ENCODE measurements around the gene ZNRF3.

ZNRF3 gene

GRCh38 chr22:29103121-29103520 is 219.7 kb downstream of the ZNRF3 start:
- DNase-seq: no peak

DNA sequence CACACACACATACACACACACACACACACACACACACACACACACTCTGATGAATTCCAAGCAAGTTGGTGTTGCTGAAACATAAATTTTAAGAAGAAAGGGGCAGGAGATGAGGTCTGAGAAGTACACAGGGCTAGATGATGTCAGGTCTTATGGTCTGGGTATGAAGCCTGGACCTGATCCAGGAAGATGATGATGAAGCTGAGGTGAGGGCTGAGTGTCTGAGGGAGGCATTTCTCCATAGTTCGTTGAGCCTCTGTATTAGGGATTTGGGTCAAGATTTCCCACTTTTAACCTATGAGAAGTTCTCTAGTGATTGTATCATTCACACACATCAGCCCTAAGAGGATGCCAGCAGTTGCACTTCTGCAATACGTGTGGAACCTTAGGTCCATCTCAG is 222.1 kb downstream of the ZNRF3 start:
- DNase-seq: no peak

- DNase-seq: no peak
These were observed 223.5 kb downstream of the ZNRF3 start for GRCh38 chr22:29106839-29107238.

Measured in stimulated activated CD4-positive, alpha-beta T cell treated with anti-CD3 and anti-CD28 coated beads, Interleukin-4, amount 100 ng/mL, for 24 hours (primary cell).